BLaER1 treated with 17β-estradiol and CSF1 and Interleukin-3, amounts not matched to agents 10 nM and 100 nM (cell line): ENCODE data around the gene NTN3.

Experiments used
- H3K27ac ChIP-seq, 11 experiments: shearing (Covaris generic); formaldehyde crosslinking; 2 replicates each; pipeline ENCODE4 v1.8.1; 2022
- H3K27me3 ChIP-seq, 11 experiments: shearing (Covaris generic); formaldehyde crosslinking; 2 replicates each; pipeline ENCODE4 v1.8.1; 2022
- H3K36me3 ChIP-seq, 11 experiments: shearing (Covaris generic); formaldehyde crosslinking; 2 replicates each; pipeline ENCODE4 v1.8.1; 2022
- H3K4me1 ChIP-seq, 10 experiments: shearing (Covaris generic); formaldehyde crosslinking; 2 replicates each; pipeline ENCODE4 v1.8.1; 2022
- H3K4me2 ChIP-seq, 11 experiments: shearing (Covaris generic); formaldehyde crosslinking; 2 replicates each; pipeline ENCODE4 v1.8.1; 2022
- H3K4me3 ChIP-seq, 10 experiments: shearing (Covaris generic); formaldehyde crosslinking; 2 replicates each; pipeline ENCODE4 v1.8.1; 2022
- H3K9ac ChIP-seq, 11 experiments: shearing (Covaris generic); formaldehyde crosslinking; 2 replicates each; pipeline ENCODE4 v1.8.1; 2022
- H3K9me3 ChIP-seq, 11 experiments: shearing (Covaris generic); formaldehyde crosslinking; replicated peaks in 1 of 11; 2 replicates each; pipeline ENCODE4 v1.8.1; 2022
- H4K20me1 ChIP-seq, 11 experiments: shearing (Covaris generic); formaldehyde crosslinking; 2 replicates each; pipeline ENCODE4 v1.8.1; 2022
- Cebpa-rat ChIP-seq, 11 experiments: shearing (Covaris generic); IDR thresholded peaks; 2 replicates each; pipeline ENCODE4 v1.8.1; 2022

The NTN3 gene

DNA sequence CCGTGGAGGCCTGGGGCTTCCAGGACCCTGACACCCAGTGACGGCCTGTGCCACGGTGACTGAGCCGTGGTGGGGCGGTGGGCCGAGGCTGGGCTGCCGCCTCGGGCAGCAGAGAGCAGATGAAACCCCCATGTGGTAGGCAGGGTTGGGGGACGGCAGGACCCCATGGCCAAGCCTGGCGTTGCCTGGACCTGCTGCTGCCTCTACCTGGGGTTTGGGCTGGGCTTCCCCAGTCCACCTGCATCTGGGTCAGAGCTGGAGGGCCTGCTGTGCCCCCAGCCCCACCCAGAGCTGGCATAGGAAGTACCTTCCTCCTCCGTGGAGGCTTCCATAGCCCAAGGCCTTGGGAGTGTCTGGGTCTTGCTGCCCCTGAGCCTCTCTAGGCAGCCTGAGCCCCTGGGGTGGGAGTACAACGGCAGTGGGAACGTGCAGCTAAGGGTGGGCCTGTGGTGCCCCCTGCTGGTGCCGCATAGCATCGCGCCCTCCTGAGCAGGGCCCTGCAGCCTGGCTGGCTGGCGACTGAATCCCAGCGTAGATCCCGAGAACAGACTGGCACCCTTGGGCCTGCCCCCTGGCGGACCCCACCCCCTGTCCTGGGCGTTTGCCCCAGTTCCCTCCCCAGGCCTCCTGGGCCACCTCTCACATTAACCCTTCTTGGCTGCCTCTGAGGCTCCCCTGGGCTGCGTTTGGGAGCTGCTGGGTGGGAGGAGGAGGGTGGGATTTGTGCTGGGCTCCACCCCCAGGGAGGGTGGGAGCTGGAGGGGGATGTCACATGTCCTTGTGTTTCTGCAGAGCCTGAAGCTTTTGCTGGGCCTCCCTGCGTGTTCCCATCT lies 30.0 kb downstream of the NTN3 start:
- TF ChIP-seq Cebpa-rat (IDR thresholded peaks at IDR 0.05) = no peak
- no peaks in the 10 kb centered on the region for H3K27me3 ChIP-seq
- H3K4me1 ChIP-seq = peaks cover 43 to 60% (median 54%) of the 10 kb centered on the region in 10 experiments
- no peak overlapping the region for H3K4me3 ChIP-seq
- H3K9ac ChIP-seq = peak overlapping the region in 8 of 11 experiments; percentile 8 to 46 (median 31); a peak in 10 of 22 replicates
- H3K36me3 ChIP-seq = peaks cover 10 to 72% (median 59%) of the 10 kb centered on the region in 11 experiments
- no peak overlapping the region for H3K27ac ChIP-seq
- peaks cover 5 to 93% (median 68%) of the 10 kb centered on the region in 11 experiments; a peak in 21 of 22 replicates for H4K20me1 ChIP-seq
- H3K4me2 ChIP-seq = peak overlapping the region; percentile 13 to 88 (median 41); a peak in 17 of 22 replicates
- H3K9me3 ChIP-seq = no peaks in the 10 kb centered on the region

DNA sequence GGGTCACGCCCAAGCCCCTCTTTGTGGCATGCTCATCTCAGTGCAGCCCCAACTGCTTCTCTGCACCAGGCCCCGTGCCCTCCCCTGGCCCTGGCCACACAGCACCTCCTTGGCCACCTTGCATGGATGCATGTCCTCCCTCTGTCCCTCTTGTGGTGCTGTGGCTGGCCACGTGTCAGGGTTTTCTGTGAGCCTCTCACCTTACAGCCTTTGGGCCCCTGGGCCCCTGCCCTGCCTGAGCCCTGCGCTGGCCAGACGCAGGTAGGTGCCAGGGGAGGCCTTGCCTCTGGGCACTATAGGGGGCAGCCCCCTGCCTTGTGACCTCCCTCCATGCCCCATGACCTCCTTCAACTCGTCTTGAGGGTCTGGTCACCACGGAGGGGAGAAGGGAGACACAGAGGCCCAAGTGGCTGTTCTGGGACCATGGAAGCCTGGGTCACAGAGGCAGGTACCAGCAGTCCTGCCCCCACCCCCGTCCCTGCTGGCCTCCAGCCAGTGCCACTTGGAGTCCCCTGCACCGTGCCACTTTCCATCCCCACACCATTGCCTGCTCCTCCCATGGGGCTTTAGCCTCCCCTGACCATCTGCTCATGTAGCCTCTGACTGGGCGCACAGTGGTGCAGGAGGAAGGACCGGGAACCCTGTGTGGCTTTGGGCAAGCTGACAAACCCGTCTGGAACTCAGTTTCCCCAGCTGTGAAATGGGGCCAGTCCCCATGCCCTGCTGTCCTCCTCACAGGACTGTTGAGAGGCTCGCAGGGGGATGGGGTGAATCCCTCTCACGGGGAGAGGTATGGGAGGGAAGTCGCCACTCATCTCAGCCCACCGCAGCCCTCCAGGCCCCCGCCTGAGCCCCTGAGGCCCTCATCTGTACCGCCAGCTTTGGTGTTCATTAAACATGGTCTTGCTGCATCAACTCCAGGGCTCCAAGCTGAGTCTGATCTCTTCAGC lies 31.1 kb downstream of the NTN3 start:
- Histone ChIP-seq H3K4me2 (peak overlapping the region; percentile 13 to 88 (median 41); a peak in 17 of 22 replicates), H3K27me3 (no peaks in the 10 kb centered on the region), H4K20me1 (peaks cover 5 to 90% (median 61%) of the 10 kb centered on the region in 11 experiments; a peak in 21 of 22 replicates), H3K4me3 (no peak overlapping the region), H3K4me1 (peaks cover 40 to 57% (median 51%) of the 10 kb centered on the region in 10 experiments), H3K9ac (peak overlapping the region in 9 of 11 experiments; percentile 4 to 46 (median 28); a peak in 11 of 22 replicates), H3K9me3 (no peaks in the 10 kb centered on the region), H3K27ac (no peak overlapping the region), H3K36me3 (peaks cover 0 to 64% (median 49%) of the 10 kb centered on the region in 11 experiments; a peak in 21 of 22 replicates)
- no peak for TF ChIP-seq Cebpa-rat (IDR thresholded peaks at IDR 0.05)

GRCh38 chr16:2505695-2506094 lies 34.6 kb downstream of the NTN3 start:
- Histone ChIP-seq H4K20me1 (peaks cover 0 to 78% (median 38%) of the 10 kb centered on the region in 11 experiments; a peak in 20 of 22 replicates), H3K4me1 (peaks cover 40 to 73% (median 55%) of the 10 kb centered on the region in 10 experiments), H3K27me3 (no peaks in the 10 kb centered on the region), H3K27ac (no peak overlapping the region), H3K36me3 (peaks cover 0 to 34% (median 18%) of the 10 kb centered on the region in 11 experiments; a peak in 15 of 22 replicates), H3K9me3 (no peaks in the 10 kb centered on the region), H3K9ac (0 out of 22 replicates have a peak overlapping the region, but pooled peaks of 2 of the 11 experiments have one; percentile 31 to 33), H3K4me2 (no peak overlapping the region), H3K4me3 (no peak overlapping the region)
- no peak for TF ChIP-seq Cebpa-rat (IDR thresholded peaks at IDR 0.05)

DNA sequence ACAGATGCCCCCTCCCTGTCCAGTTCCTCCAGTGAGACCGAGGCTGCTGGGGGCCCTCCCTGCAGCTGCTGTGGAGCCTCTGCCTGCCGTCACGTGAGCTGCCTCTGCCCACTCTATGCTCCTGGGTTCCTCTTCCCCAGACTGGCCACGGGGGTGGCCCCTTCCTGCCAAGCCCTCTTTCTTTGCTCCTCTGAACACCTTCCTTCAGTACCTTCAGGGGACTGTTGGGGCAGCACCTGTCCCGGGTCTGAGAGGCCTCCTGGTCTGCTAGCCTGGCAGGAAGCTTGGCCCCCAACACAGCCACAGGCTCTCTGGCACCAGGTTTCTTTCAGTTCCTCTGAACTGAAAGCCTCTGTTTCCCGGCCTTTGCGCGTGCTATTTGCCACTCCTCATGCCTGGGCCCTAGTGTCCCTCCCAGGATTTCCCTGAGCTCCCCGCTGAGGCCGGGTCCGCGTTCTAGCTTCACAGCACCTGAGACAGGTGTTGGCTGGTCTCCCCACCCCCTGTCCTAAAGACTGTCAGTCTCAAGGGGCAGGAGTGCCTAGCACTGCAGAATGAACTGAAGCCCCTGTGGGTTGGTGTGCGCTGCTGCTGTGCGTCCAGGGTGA lies 36.1 kb downstream of the NTN3 start:
- H3K27ac ChIP-seq = peak overlapping the region in 10 of 11 experiments; percentile 4 to 76 (median 45); a peak in 14 of 22 replicates
- H4K20me1 ChIP-seq = peaks cover 0 to 63% (median 24%) of the 10 kb centered on the region in 11 experiments; a peak in 17 of 22 replicates
- H3K36me3 ChIP-seq = peaks cover 0 to 25% (median 9%) of the 10 kb centered on the region in 11 experiments; a peak in 14 of 22 replicates
- no peaks in the 10 kb centered on the region for H3K9me3 ChIP-seq
- H3K9ac ChIP-seq = peak overlapping the region; percentile 11 to 76 (median 39); a peak in 16 of 22 replicates
- TF ChIP-seq Cebpa-rat (IDR thresholded peaks at IDR 0.05) = no peak
- peak overlapping the region in 10 of 11 experiments; percentile 39 to 96 (median 52); a peak in 20 of 22 replicates for H3K4me2 ChIP-seq
- peaks cover 32 to 79% (median 54%) of the 10 kb centered on the region in 10 experiments for H3K4me1 ChIP-seq
- H3K27me3 ChIP-seq = no peaks in the 10 kb centered on the region
- H3K4me3 ChIP-seq = peak overlapping the region in 1 of 10 experiments; percentile 12; a peak in 2 of 20 replicates

GRCh38 chr16:2507665-2508064 lies 36.6 kb downstream of the NTN3 start:
- Histone ChIP-seq H3K9ac (peak overlapping the region in 10 of 11 experiments; percentile 11 to 76 (median 41); a peak in 11 of 22 replicates), H3K4me1 (peaks cover 34 to 79% (median 54%) of the 10 kb centered on the region in 10 experiments), H3K4me2 (peak overlapping the region in 10 of 11 experiments; percentile 39 to 96 (median 52); a peak in 17 of 22 replicates), H3K36me3 (peaks cover 0 to 20% (median 4%) of the 10 kb centered on the region in 11 experiments; a peak in 12 of 22 replicates), H3K9me3 (no peaks in the 10 kb centered on the region), H3K27ac (peak overlapping the region in 10 of 11 experiments; percentile 4 to 76 (median 45); a peak in 12 of 22 replicates), H3K4me3 (peak overlapping the region in 1 of 10 experiments; percentile 12; a peak in 1 of 20 replicates), H4K20me1 (peaks cover 0 to 58% (median 19%) of the 10 kb centered on the region in 11 experiments; a peak in 16 of 22 replicates), H3K27me3 (no peaks in the 10 kb centered on the region)
- no peak for TF ChIP-seq Cebpa-rat (IDR thresholded peaks at IDR 0.05)

GRCh38 chr16:2508722-2509400 lies 37.8 kb downstream of the NTN3 start:
- no peak overlapping the region for H3K4me3 ChIP-seq
- no peak for TF ChIP-seq Cebpa-rat (IDR thresholded peaks at IDR 0.05)
- peaks cover 42 to 76% (median 59%) of the 10 kb centered on the region in 10 experiments for H3K4me1 ChIP-seq
- 0 out of 22 replicates have a peak overlapping the region, but pooled peaks of 1 of the 11 experiments have one; percentile 46 for H3K27ac ChIP-seq
- H3K36me3 ChIP-seq = peaks cover 0 to 15% (median 0%) of the 10 kb centered on the region in 11 experiments; a peak in 5 of 22 replicates
- H4K20me1 ChIP-seq = peaks cover 0 to 48% (median 16%) of the 10 kb centered on the region in 11 experiments; a peak in 12 of 22 replicates
- H3K9ac ChIP-seq = peak overlapping the region in 4 of 11 experiments; percentile 8 to 60 (median 32); a peak in 3 of 22 replicates
- no peaks in the 10 kb centered on the region for H3K9me3 ChIP-seq
- H3K4me2 ChIP-seq = peak overlapping the region in 7 of 11 experiments; percentile 32 to 96 (median 66); a peak in 10 of 22 replicates
- no peaks in the 10 kb centered on the region for H3K27me3 ChIP-seq

DNA sequence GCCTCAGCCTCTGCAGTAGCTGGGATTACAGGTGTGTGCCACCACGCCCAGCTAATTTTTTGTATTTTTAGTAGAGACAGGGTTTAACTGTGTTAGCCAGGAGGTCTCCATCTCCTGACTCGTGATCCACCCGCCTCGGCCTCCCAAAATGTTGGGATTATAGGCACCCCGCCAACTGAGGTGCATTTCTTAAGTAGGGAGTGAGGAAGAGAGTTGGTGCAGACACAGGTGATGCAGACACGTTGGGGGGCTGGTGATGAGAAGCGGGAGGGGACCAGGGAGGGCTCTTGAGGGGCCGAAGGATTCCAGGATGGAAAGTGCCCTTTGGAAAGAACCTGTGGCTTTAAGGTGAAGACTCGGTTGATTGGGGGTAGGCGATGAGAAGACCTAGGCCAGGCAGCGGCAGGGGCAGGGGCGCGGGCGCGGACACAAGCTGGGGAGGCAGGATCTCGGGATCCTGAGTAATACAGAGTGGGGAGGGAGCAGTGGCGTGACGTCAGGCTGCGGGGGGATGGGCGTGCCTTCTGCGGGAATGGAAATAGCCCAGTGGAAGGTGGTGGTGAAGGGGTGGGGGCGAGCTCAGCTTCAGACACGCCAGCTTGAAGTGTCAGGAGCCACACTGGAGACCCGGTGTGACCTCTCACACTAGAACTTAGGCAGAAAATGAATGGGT lies 40.2 kb downstream of the NTN3 start:
- no peak overlapping the region; a peak in 2 of 22 replicates for H3K9ac ChIP-seq
- peaks cover 19 to 65% (median 35%) of the 10 kb centered on the region in 11 experiments for H4K20me1 ChIP-seq
- H3K4me1 ChIP-seq = peaks cover 57 to 81% (median 74%) of the 10 kb centered on the region in 10 experiments
- no peaks in the 10 kb centered on the region for H3K9me3 ChIP-seq
- peak overlapping the region in 2 of 11 experiments; percentile 10 to 97; a peak in 2 of 22 replicates for H3K4me2 ChIP-seq
- H3K27me3 ChIP-seq = no peaks in the 10 kb centered on the region
- H3K36me3 ChIP-seq = peaks cover 0 to 17% (median under 1%) of the 10 kb centered on the region in 11 experiments; a peak in 4 of 22 replicates
- no peak overlapping the region for H3K4me3 ChIP-seq
- no peak overlapping the region for H3K27ac ChIP-seq
- no peak for TF ChIP-seq Cebpa-rat (IDR thresholded peaks at IDR 0.05)
